ENCODE results near the gene EIF1.
"Not testable (repeated sequence)": the region's sequence is repeated elsewhere in the genome, so short reads cannot be mapped to it uniquely, and the experiment has no call there.

Gene EIF1

GRCh38 chr17:41688641-41689496 lies at the start of gene EIF1:
TSS of gene EIF1 (plus strand) at chr17:41688885. CDS start at chr17:41689039, 154 bp downstream.
- DNase-seq = peak; percentile 89 to 100 (median 99)

GRCh38 chr17:41638941-41639340 lies 49.7 kb upstream of the EIF1 start:
- DNase-seq = no peak

GRCh38 chr17:41639492-41640473 lies 48.9 kb upstream of the EIF1 start:
- DNase-seq = no peak

- not testable (repeated sequence) for DNase-seq
Measured at GRCh38 chr17:41640596-41640995, 48.1 kb upstream of the EIF1 start.

GRCh38 chr17:41642252-41643156 lies 46.2 kb upstream of the EIF1 start:
- DNase-seq = no peak

GRCh38 chr17:41647038-41647813 lies 41.5 kb upstream of the EIF1 start:
- DNase-seq = no peak

GRCh38 chr17:41647940-41648410 lies 40.7 kb upstream of the EIF1 start:
- peak in 12 of 14 donors; percentile 37 to 84 (median 68) for DNase-seq

- DNase-seq = peak in 13 of 14 donors; percentile 19 to 80 (median 51)
Measured at GRCh38 chr17:41648411-41649195, 40.1 kb upstream of the EIF1 start.

GRCh38 chr17:41649923-41650519 lies 38.7 kb upstream of the EIF1 start:
- DNase-seq = no peak

- DNase-seq = no peak
Measured at GRCh38 chr17:41650794-41651624, 37.7 kb upstream of the EIF1 start.

- peak in 5 of 14 donors; percentile 9 to 25 (median 22) for DNase-seq
Measured at GRCh38 chr17:41651625-41652460, 36.8 kb upstream of the EIF1 start.

- no peak for DNase-seq
Measured at GRCh38 chr17:41652461-41652970, 36.2 kb upstream of the EIF1 start.

GRCh38 chr17:41653421-41653820 lies 35.3 kb upstream of the EIF1 start:
- no peak for DNase-seq

- no peak for DNase-seq
Measured at GRCh38 chr17:41653892-41654677, 34.6 kb upstream of the EIF1 start.

- no peak for DNase-seq
Measured at GRCh38 chr17:41654678-41655607, 33.7 kb upstream of the EIF1 start.

Data from C1 segment of cervical spinal cord (tissue), 14 donors.